Progenitor cell of endocrine pancreas (in vitro differentiated cells): Measurements from ENCODE around the gene CACNA2D4. TPM values are rescaled to one million over a fixed set of nuclear protein-coding genes. Genes with fewer than 3 reads are reported as not detected.
A peak's percentile ranks its signal among the peaks of the same experiment; 100 is the strongest.

Experiments used
- DNase-seq: peaks from one replicate; pipeline ENCODE4 v3.0.0; 2021; ENCODE audit warnings: low spot score; ENCODE audit not compliant: unreplicated experiment
- H3K27ac Mint-ChIP-seq: 2 replicates; pipeline ENCODE4 v1.8.0; 2021; ENCODE audit warnings: mild to moderate bottlenecking, moderate library complexity, mixed read lengths
- H3K27me3 Mint-ChIP-seq: 2 replicates; pipeline ENCODE4 v1.8.0; 2021; ENCODE audit warnings: mixed read lengths
- H3K36me3 Mint-ChIP-seq: 2 replicates; pipeline ENCODE4 v1.8.0; 2022; ENCODE audit warnings: mixed read lengths; ENCODE audit not compliant: insufficient read depth
- H3K4me1 Mint-ChIP-seq: 2 replicates; pipeline ENCODE4 v1.8.0; 2021; ENCODE audit warnings: low read depth, mixed read lengths
- H3K4me3 Mint-ChIP-seq: 2 replicates; pipeline ENCODE4 v1.8.0; 2021; ENCODE audit warnings: low read depth, mild to moderate bottlenecking, moderate library complexity, mixed read lengths
- H3K9me3 Mint-ChIP-seq: 2 replicates; pipeline ENCODE4 v1.8.0; 2021; ENCODE audit warnings: low read depth, mixed read lengths
- total RNA-seq: library from RNA; stranded (reverse); gene quantifications from 2 replicates; pipeline ENCODE4 v1.2.1, GENCODE V29; 2021
- TF ChIP-seq, protein P1 (sequence below): fragments of 200-600 bp; sonication (generic); IDR thresholded peaks from one replicate; pipeline ENCODE4 v1.5.0; 2021; ENCODE audit warnings: antibody characterized with exemption, mild to moderate bottlenecking; ENCODE audit not compliant: unreplicated experiment

Gene CACNA2D4
- total RNA-seq, 1 donor from 2014 or later: 0.34 TPM

DNA sequence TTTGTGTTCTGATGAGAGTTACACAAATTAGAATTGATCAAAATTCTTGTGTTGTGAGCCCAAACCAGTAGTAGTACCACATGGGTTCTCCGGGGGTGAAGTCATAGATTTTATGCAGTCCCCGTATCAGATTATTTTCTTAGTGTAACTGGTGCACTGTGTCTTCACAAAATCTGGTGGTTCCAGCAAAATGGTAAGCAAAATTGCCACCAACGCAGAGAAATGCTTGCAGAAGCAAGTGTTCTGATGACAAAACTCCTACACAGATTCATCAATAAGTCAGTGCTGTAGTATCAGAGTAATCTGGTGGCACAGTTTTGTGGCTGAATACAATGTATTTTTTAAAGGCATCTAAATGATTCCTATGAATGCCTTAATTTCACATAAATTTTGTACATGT lies 1.3 kb upstream of the CACNA2D4 start:
- H3K27ac Mint-ChIP-seq: no peak overlapping the region
- DNase-seq: no peak
- H3K27me3 Mint-ChIP-seq: peaks cover 13% of the 10 kb centered on the region
- no peaks in the 10 kb centered on the region for H3K36me3 Mint-ChIP-seq
- TF ChIP-seq, protein P1, sequence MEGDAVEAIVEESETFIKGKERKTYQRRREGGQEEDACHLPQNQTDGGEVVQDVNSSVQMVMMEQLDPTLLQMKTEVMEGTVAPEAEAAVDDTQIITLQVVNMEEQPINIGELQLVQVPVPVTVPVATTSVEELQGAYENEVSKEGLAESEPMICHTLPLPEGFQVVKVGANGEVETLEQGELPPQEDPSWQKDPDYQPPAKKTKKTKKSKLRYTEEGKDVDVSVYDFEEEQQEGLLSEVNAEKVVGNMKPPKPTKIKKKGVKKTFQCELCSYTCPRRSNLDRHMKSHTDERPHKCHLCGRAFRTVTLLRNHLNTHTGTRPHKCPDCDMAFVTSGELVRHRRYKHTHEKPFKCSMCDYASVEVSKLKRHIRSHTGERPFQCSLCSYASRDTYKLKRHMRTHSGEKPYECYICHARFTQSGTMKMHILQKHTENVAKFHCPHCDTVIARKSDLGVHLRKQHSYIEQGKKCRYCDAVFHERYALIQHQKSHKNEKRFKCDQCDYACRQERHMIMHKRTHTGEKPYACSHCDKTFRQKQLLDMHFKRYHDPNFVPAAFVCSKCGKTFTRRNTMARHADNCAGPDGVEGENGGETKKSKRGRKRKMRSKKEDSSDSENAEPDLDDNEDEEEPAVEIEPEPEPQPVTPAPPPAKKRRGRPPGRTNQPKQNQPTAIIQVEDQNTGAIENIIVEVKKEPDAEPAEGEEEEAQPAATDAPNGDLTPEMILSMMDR: no peak
- no peaks in the 10 kb centered on the region for H3K4me1 Mint-ChIP-seq
- H3K9me3 Mint-ChIP-seq: no peaks in the 10 kb centered on the region
- H3K4me3 Mint-ChIP-seq: no peak overlapping the region

DNA sequence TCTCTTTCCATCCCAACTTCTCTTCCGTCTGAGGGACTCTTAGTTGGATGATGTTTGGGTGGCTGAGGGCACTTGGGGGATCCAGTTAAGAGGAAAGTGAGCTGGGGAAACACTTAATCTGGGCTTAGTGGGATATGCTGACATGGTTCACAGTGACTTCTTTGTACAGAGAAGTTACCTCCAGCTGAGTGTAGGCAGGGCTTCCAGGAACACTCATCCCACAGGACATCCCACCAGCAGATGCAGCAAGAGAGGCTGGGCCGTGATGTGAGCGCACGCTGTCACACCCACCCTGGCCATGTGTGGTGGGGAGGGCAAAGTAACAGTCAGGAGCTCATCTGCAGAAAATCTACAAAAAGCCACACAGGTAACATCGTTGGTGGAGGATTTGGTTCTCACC lies 832 bp upstream of the CACNA2D4 start:
- H3K27ac Mint-ChIP-seq: no peak overlapping the region

DNA sequence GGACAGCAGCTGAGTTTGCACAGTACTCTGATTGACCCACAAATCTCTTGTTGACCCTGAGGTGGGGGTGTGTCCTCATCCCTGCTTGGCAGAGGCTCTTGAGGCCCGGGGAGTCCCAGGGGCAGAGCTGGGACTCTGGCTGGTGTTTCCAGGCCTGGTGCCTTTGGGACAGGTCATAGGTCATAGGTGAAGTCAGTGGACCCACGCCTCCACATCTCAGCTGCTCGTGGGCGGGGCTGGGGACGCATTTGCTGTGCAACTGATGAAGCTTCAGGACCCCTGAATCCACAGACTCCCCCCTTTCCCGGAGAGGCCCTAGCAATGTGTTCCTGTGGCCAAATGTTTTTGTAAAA lies 408 bp upstream of the CACNA2D4 start:
- no peak overlapping the region for H3K27ac Mint-ChIP-seq
- H3K4me1 Mint-ChIP-seq: no peaks in the 10 kb centered on the region
- H3K27me3 Mint-ChIP-seq: peaks cover 12% of the 10 kb centered on the region
- TF ChIP-seq, protein P1: no peak
- no peak overlapping the region for H3K4me3 Mint-ChIP-seq
- H3K36me3 Mint-ChIP-seq: no peaks in the 10 kb centered on the region
- DNase-seq: peak; percentile 10
- H3K9me3 Mint-ChIP-seq: no peaks in the 10 kb centered on the region

More for the DNA sequence above, 832 bp upstream of the CACNA2D4 start:
- H3K36me3 Mint-ChIP-seq: no peaks in the 10 kb centered on the region
- TF ChIP-seq, protein P1: no peak
- H3K4me1 Mint-ChIP-seq: no peaks in the 10 kb centered on the region
- peaks cover 9% of the 10 kb centered on the region for H3K27me3 Mint-ChIP-seq
- H3K4me3 Mint-ChIP-seq: no peak overlapping the region
- no peaks in the 10 kb centered on the region for H3K9me3 Mint-ChIP-seq
- DNase-seq: no peak

DNA sequence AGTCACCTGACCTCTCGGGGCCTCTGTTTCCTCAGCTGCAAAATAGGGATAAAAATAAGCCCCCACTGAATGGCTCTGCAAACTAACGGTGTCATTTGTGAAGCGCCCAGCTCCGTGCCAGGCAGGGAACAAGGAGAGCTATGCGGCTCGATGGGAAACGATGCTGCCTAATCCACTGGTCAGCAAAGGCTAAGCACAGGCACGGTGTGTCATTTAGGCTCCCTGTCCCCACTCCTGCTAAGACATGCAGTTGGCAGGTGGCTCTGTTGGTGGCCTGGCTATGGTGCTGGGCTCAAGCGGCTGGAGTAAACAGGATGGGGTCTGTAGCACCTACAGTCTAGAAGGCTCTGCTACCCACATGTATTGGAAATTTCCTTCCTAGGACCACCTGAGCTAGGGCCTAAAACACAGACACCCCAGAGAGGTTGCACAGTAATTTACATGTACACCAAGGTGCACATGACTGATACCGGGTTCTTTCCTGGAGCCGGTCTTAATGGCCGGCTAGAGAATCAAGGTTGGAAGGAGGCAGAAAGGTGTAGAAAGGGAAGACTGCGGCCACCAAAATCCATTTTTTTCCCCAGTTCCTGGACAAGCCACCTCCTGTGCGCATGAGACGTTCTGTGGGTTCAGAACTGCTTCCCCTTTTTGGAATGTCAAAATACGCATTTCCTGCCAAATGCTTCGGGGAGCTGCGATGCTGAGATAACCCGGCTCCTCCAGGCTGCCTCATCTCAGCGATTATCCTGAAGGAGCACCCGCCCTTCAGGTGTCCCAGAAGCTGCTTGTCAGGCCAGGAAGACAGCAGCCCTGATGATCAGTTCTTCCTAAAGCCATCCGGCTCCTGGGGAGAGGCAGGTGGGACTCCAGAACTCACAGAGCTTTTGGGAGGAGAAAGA lies 1.0 kb downstream of the CACNA2D4 start:
- H3K27ac Mint-ChIP-seq: no peak overlapping the region
- H3K36me3 Mint-ChIP-seq: no peaks in the 10 kb centered on the region
- no peak for DNase-seq
- H3K4me3 Mint-ChIP-seq: no peak overlapping the region
- no peaks in the 10 kb centered on the region for H3K9me3 Mint-ChIP-seq
- TF ChIP-seq, protein P1: no peak
- H3K27me3 Mint-ChIP-seq: peaks cover 12% of the 10 kb centered on the region
- H3K4me1 Mint-ChIP-seq: no peaks in the 10 kb centered on the region

DNA sequence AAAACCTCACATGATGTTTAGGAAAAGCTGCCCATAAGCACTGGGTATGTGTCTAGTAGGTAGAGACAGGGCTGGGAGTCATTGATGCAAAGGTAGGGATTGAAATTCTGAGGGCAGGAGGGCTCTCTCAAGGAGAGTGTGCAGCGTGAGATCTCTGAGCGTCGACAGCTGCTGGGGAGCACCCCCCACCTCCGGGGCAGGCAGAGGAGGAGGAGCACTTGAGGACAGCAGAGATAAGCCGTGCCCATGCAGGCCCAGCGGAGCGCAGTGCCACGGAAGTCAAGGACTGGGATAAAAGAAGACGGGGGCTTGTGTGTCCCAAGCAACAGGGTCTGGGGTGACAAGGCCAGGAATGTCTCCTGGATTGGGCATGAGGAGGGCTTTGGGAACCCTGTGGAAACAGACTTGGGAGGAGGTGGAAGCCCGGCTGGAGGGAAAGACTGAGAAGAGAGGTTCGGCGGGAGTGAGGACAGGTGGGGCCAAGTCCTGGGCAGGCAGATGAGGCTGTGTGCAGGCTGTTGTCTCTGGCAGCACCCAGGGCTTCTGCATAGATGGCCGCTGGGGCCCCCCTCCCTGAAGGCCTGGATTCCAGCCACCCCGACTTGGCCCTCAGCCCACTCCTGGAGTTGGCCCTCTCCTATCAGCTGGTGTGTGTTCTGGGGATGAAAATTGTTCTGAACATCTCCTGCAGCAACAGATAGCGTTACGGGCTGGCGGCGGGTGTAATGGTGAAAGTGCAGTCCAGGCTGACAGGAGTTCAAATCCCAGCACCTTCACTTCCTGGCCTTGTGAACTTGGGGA lies 1.9 kb downstream of the CACNA2D4 start:
- H3K4me1 Mint-ChIP-seq: peaks cover 4% of the 10 kb centered on the region
- H3K36me3 Mint-ChIP-seq: no peaks in the 10 kb centered on the region
- peaks cover 12% of the 10 kb centered on the region for H3K27me3 Mint-ChIP-seq
- TF ChIP-seq, protein P1: no peak
- no peak overlapping the region for H3K4me3 Mint-ChIP-seq
- DNase-seq: no peak
- peak overlapping the region; percentile 33 for H3K27ac Mint-ChIP-seq
- no peaks in the 10 kb centered on the region for H3K9me3 Mint-ChIP-seq
